ENCODE measurements around the gene TGFB2. TPM values are rescaled to one million over a fixed set of nuclear protein-coding genes. Genes with fewer than 3 reads are reported as not detected.

Gene TGFB2
- polyA plus RNA-seq, 1 donor (not counting 4 experiments of a cell fraction or from before 2014, with no cell fraction given) = 21.5 TPM

- H3K9ac ChIP-seq (ENCODE audit: control insufficient read depth, extremely low read depth, insufficient read depth, low read length) = no peak overlapping the region
- no peaks in the 10 kb centered on the region for H3K27me3 ChIP-seq (ENCODE audit: control insufficient read depth, extremely low read depth, insufficient read depth, low read length)
- H3K79me2 ChIP-seq (ENCODE audit: control insufficient read depth, insufficient read depth, low read length) = peaks cover 38% of the 10 kb centered on the region
- H3K4me2 ChIP-seq (ENCODE audit: control insufficient read depth, extremely low read depth, insufficient read depth, low read depth, low read length) = peak overlapping the region; percentile 61
- TF ChIP-seq EZH2 (IDR thresholded peaks at IDR 0.05; ENCODE audit: low read length) (no peak), CTCF (optimal IDR thresholded peaks at IDR 0.05 in 1 of 3, IDR thresholded peaks at IDR 0.05 in 1 of 3, conservative IDR thresholded peaks at IDR 0.05 in 1 of 3; ENCODE audit: extremely low read depth in 1 of 3, insufficient read depth in 2 of 3, low read length in 3 of 3) (no peak)
- peak; percentile 80 for DNase-seq (ENCODE audit: low read depth, low spot score)
- no peaks in the 10 kb centered on the region for H3K9me3 ChIP-seq (ENCODE audit: control insufficient read depth, low read depth, low read length)
- H3K36me3 ChIP-seq (ENCODE audit: control insufficient read depth in 2 of 2, extremely low read depth in 1 of 2, insufficient read depth in 2 of 2, low read length in 2 of 2) = no peaks in the 10 kb centered on the region
- peaks cover 2% of the 10 kb centered on the region for H3K9me1 ChIP-seq (ENCODE audit: control insufficient read depth, extremely low read depth, insufficient read depth, low read length)
- H3K4me1 ChIP-seq (ENCODE audit: control insufficient read depth, extremely low read depth, insufficient read depth, low read length) = peaks cover 36% of the 10 kb centered on the region
- no peak overlapping the region for H3K4me3 ChIP-seq (ENCODE audit: control insufficient read depth in 2 of 3, extremely low read depth in 1 of 3, insufficient read depth in 2 of 3, low read depth in 1 of 3, low read length in 3 of 3)
- peak overlapping the region; percentile 39 for H3K27ac ChIP-seq (ENCODE audit: control insufficient read depth, insufficient read depth, low read length)
- no peak overlapping the region for H2AFZ ChIP-seq (ENCODE audit: control insufficient read depth, low read length)
- peak; percentile 76 for FAIRE-seq
- H4K20me1 ChIP-seq (ENCODE audit: control insufficient read depth, extremely low read depth, insufficient read depth, low read length) = no peaks in the 10 kb centered on the region
- dilution Hi-C loops (cut with MboI; ENCODE audit: extremely low pct_ligation_motif_present, low sequenced_read_pairs) = no loop called here
Observed at GRCh38 chr1:218380125-218380977, 35.2 kb downstream of the TGFB2 start.

- Histone ChIP-seq H3K9me1 (ENCODE audit: control insufficient read depth, extremely low read depth, insufficient read depth, low read length) (peaks cover 2% of the 10 kb centered on the region), H3K9ac (ENCODE audit: control insufficient read depth, extremely low read depth, insufficient read depth, low read length) (no peak overlapping the region), H3K4me1 (ENCODE audit: control insufficient read depth, extremely low read depth, insufficient read depth, low read length) (peaks cover 21% of the 10 kb centered on the region), H3K4me2 (ENCODE audit: control insufficient read depth, extremely low read depth, insufficient read depth, low read depth, low read length) (no peak overlapping the region), H3K27me3 (ENCODE audit: control insufficient read depth, extremely low read depth, insufficient read depth, low read length) (no peaks in the 10 kb centered on the region), H3K36me3 (ENCODE audit: control insufficient read depth in 2 of 2, extremely low read depth in 1 of 2, insufficient read depth in 2 of 2, low read length in 2 of 2) (no peaks in the 10 kb centered on the region), H3K79me2 (ENCODE audit: control insufficient read depth, insufficient read depth, low read length) (peaks cover 50% of the 10 kb centered on the region), H2AFZ (ENCODE audit: control insufficient read depth, low read length) (no peak overlapping the region), H3K4me3 (ENCODE audit: control insufficient read depth in 2 of 3, extremely low read depth in 1 of 3, insufficient read depth in 2 of 3, low read depth in 1 of 3, low read length in 3 of 3) (no peak overlapping the region), H4K20me1 (ENCODE audit: control insufficient read depth, extremely low read depth, insufficient read depth, low read length) (no peaks in the 10 kb centered on the region), H3K27ac (ENCODE audit: control insufficient read depth, insufficient read depth, low read length) (no peak overlapping the region), H3K9me3 (ENCODE audit: control insufficient read depth, low read depth, low read length) (no peaks in the 10 kb centered on the region)
- DNase-seq (ENCODE audit: low read depth, low spot score) (no peak), FAIRE-seq (no peak)
- dilution Hi-C loops (cut with MboI; ENCODE audit: extremely low pct_ligation_motif_present, low sequenced_read_pairs) = no loop called here
- TF ChIP-seq CTCF (optimal IDR thresholded peaks at IDR 0.05 in 1 of 3, IDR thresholded peaks at IDR 0.05 in 1 of 3, conservative IDR thresholded peaks at IDR 0.05 in 1 of 3; ENCODE audit: extremely low read depth in 1 of 3, insufficient read depth in 2 of 3, low read length in 3 of 3) (no peak), EZH2 (IDR thresholded peaks at IDR 0.05; ENCODE audit: low read length) (no peak)
Observed at GRCh38 chr1:218382261-218382660, 37.1 kb downstream of the TGFB2 start.

Data from keratinocyte (primary cell).